Stimulated activated CD8-positive, alpha-beta memory T cell treated with anti-CD3 and anti-CD28 coated beads, Interleukin-12 subunit alpha, Interleukin-12 subunit beta, amount 100 ng/mL, for 24 hours (primary cell): ENCODE results near the gene SLC6A18.

Experiments used
- DNase-seq: peaks from one replicate; pipeline ENCODE4 v3.0.0-alpha.2; 2020; ENCODE audit errors: extremely low read depth

The SLC6A18 gene

GRCh38 chr5:1203311-1203967 is 21.7 kb upstream of the SLC6A18 start:
- DNase-seq = no peak

GRCh38 chr5:1203968-1204692 is 21.1 kb upstream of the SLC6A18 start:
- DNase-seq = no peak

GRCh38 chr5:1204693-1205242 is 20.4 kb upstream of the SLC6A18 start:
- no peak for DNase-seq

- DNase-seq = no peak
Measured at GRCh38 chr5:1205255-1206180, 19.7 kb upstream of the SLC6A18 start.

GRCh38 chr5:1206521-1207412 is 18.4 kb upstream of the SLC6A18 start:
- no peak for DNase-seq

- DNase-seq = no peak
Measured at GRCh38 chr5:1207555-1207954, 17.6 kb upstream of the SLC6A18 start.

GRCh38 chr5:1208221-1208742 is 16.9 kb upstream of the SLC6A18 start:
- no peak for DNase-seq

GRCh38 chr5:1208743-1209488 is 16.3 kb upstream of the SLC6A18 start:
- no peak for DNase-seq

- DNase-seq = no peak
Measured at GRCh38 chr5:1209489-1209852, 15.7 kb upstream of the SLC6A18 start.

GRCh38 chr5:1209896-1210776 is 15.0 kb upstream of the SLC6A18 start:
- DNase-seq = no peak

- no peak for DNase-seq
Measured at GRCh38 chr5:1210832-1211251, 14.3 kb upstream of the SLC6A18 start.

- no peak for DNase-seq
Measured at GRCh38 chr5:1211701-1212100, 13.5 kb upstream of the SLC6A18 start.

GRCh38 chr5:1212271-1212670 is 12.9 kb upstream of the SLC6A18 start:
- no peak for DNase-seq

GRCh38 chr5:1212881-1213280 is 12.3 kb upstream of the SLC6A18 start:
- no peak for DNase-seq

- DNase-seq = no peak
Measured at GRCh38 chr5:1213508-1214162, 11.5 kb upstream of the SLC6A18 start.

GRCh38 chr5:1214163-1214935 is 10.8 kb upstream of the SLC6A18 start:
- no peak for DNase-seq

GRCh38 chr5:1214936-1215220 is 10.3 kb upstream of the SLC6A18 start:
- DNase-seq = no peak
